Stimulated activated CD4-positive, alpha-beta T cell treated with anti-CD3 and anti-CD28 coated beads, TNF-alpha, amount 100 ng/mL, for 4 hours (primary cell): ENCODE data around the gene NOTCH3.

Source experiments
- DNase-seq, 3 experiments: peaks; one replicate each; pipeline ENCODE4 v3.0.0-alpha.2; 2020; ENCODE audit warnings: low read depth in 3 of 3

Gene NOTCH3

DNA sequence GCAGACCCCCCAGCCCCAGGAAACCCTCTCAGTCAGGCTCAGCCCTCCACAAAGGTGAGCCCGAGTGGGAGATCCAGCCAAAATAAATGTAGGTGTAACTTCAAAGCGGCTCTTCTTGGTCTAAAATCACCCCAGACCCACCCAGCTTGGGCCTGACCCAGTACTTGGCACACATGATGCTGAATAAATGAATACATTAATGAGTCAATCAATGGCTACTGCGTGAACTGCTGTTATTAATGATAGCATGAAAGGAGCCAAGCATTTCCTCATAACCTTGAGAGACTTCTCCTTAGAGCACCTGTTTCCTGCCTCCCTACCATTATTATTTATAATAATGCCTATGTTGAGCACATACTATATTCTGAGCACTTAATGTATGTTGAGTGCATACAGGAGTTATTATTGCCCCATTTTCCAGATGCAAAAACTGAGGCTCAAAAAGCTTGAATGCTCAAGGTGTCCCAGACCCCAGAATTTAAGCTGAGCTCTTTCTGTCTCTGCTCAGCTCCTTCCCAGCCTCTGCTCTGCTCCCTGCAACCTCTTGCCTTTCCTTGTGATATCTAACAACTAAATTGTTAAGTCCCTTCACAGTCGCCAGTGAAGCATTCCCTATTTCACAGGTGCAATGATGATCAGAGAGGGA is 4.3 kb downstream of the NOTCH3 start:
- no peak for DNase-seq

DNA sequence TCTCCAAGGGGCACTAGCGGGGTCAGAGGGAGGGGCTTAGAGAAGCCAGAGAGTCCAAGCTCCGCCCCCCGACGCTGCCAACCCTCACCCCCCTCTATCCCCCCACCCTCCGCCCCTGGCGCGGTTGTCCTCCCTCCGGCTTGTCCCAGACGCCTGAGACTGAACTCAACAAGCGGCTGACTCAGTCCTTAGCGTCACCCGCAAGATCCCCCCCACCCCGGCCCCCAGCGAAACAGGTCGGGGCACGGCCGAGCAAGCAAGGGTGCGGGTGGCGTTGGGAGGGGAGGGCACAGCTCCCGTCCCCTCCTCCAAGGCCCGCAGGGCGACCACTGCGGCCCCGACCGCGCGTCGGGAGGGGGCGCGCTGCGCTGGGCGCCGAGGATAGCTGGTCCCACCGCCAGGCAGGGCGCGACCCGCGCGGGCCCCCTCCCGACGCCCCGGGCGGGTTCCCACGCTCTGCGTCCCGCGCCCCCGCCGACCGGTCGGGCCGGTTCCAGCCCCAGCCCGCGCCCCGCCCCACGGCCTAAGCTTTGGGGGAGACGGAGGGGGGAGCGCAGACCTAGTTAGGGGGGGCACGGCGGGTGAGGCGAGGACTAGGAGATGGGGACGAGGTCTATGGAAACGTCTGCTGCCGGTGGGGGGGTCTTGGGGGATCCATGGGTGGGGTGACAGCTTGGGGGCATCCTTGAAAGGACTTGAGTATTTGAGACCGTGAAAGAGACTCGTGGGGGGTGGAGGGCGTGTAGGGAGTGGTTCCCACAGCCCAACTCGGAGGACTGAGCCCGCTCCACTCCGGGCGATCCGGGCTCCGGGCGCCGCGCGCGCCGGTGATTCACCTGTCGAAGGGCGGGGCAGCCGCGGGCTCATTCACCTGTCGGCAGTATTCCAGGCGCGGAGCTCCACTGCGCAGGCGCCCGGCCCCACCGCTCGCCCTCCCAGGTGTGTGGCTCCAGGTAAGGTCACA is 5.1 kb downstream of the NOTCH3 start:
- DNase-seq, result no peak

DNA sequence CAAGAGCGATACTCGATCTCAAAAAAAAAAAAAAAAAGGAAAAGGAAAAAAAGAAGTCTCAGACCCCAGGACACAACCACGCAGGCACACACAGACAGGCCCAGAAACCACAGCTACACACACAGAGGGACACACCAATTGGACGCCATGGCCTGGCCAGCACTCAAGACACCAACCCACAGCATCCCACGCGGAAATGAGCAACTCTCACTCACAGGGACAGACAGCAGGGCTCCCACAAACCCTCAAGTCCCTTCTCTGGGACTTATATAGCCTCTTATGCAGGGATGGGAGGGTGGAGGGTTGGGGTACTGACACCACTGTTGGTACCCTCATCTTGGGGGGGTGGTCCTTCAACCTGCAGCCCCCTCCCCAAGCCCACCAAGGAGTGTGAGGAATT is 5.9 kb downstream of the NOTCH3 start:
- DNase-seq, result no peak

DNA sequence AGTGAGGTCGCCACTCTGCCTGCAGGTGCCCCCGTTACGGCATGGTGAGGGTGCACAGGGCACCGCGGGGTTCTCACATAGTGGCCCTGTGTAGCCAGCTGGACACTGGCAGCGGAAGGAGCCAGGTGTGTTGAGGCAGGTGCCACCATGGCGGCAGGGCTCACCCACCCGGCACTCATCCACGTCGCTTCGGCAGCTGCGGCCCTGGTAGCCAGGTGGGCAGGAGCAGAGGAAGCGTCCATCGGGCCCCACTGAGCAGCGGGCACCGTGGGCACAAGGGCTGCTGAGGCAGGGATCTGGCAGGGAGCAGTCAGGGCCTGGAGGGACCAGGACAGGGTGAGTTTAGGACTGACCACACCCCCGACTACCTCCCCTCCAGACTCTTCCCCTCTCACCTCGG is 8.8 kb downstream of the NOTCH3 start:
- no peak for DNase-seq

DNA sequence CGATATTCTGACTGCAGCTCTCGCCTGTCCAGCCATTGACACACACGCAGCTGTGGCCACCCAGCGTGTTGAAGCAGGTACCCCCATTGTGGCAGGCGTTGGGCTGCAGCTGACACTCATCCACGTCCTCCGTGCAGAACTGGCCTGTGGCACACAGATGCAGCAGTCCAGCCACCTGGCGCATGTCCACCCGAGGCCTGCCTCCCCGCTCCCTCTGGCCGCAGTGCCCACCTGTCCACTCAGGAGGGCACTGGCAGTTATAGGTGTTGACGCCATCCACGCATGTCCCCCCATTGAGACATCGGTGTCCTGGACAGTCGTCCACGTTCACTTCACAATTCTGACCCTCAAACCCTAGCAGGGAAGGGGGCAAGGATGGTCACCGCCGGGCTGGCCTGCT is 9.3 kb downstream of the NOTCH3 start:
- no peak for DNase-seq

DNA sequence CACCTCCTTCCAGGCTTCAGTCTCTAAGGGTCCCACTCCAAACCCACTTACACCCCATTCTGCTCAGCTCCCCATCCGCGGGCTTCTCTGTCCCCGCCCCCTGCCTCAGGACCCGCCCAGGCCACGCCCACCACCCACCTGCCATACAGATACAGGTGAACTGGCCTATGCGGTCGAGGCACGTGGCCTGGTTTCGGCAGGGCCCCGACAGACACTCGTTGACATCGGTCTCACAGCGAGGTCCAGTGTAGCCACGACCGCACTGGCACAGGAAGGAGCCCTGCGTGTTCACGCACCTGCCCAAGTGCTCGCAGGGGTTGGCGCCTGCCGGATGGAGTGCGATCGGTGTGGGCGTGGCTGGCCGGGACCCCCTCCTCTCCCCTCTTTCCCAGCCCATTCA is 11.9 kb downstream of the NOTCH3 start:
- no peak for DNase-seq

DNA sequence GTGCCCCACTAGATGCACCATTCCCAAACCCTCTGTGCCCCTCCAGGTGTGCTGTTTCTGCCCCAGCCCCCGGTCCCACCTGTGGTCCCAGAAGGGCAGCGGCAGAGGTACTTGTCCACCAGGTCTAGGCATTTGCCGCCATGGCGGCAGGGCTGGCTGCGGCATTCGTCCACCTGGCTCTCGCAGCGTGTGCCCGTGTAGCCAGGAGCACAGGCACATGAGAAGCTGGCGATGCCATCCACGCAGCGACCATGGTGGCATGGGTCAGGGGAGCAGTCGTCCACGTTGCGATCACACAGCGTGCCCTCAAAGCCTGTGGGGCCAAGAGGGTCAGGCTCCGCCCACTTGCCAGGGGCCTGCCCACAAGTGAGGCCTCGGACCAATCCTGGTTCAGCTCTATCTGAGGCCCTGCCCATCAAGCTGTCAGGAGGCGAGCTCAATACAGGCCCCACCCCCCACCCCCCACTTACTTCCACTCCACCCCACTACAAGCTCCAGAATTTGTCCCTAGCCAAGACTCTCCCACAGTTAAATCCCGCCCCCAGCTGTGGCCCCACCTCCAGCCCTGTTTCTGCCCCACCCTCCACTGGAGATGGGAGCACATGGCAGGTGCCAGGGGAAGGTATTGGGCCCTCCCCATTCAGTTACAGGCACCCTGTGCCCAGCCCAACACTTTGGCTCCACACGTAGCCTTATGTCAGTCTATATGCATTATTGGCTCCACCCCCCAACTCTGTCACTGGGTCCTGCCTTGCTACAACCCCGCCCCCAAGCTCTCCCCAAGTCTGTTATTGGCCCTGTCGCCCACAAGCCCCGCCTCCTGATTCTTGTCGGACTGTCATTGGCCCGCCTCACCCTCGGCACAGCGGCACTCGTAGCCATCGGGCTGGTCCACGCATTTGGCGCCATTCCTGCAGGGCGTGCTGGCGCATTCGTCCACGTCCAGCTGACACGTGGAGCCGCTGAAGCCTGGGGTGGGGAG is 13.5 kb downstream of the NOTCH3 start:
- DNase-seq, result no peak

DNA sequence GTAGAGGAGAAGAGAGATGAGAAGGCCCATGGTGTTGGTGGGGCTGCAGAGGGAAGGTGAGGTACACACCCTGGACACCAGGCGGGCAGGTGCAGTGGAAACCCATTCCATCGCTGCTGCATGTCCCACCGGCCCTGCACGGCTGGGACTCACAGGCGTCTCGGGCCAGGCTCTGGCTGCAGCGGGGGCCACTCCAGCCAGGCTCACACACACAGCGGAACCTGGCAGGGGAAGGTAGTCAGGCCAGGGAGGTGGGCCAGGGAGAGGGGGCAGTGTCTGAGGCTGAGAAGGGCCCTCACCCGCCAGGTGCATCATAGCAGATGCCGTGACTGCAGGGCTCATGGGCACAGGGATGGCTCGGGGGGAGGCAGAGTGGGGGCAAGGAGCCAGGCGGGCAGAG is 15.6 kb downstream of the NOTCH3 start:
- no peak for DNase-seq

DNA sequence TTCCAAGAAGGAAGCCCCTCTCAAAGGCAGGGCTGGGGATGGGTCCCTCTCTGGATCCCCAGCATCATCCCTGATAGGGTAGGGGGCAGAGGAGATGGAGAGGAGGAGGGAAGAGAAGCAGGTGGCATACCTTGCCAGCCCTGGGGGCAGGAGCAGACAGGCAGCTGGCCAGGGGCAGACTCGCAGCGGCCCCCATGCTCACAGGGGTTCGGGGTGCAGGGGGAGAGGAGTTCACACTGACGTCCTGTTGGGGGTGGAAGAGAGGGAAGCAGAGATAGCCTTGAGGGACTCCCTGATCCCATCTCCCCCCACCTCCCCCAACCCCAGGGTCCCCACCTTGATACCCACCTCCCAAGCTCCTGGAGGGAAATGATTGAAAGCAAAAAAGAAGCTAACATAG is 16.0 kb downstream of the NOTCH3 start:
- DNase-seq, result no peak

DNA sequence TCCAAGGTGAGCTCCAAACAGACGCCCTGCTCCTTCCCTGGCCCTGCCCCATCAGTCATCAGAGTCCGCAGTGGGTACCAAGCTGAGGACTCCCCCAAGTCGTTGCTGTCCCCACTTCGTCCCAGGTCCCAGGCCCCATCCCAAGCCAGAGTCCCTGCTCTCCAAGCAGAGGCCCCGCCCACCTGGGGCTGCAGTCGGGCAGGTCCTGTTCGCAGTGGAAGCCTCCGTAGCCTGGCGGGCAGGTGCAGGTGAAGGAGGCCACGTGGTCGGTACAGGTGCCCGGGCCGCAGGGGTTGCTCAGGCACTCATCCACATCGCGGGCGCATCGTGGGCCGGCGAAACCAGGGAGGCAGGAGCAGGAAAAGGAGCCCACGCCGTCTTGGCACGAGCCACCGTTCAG is 19.4 kb downstream of the NOTCH3 start:
- DNase-seq, result no peak

DNA sequence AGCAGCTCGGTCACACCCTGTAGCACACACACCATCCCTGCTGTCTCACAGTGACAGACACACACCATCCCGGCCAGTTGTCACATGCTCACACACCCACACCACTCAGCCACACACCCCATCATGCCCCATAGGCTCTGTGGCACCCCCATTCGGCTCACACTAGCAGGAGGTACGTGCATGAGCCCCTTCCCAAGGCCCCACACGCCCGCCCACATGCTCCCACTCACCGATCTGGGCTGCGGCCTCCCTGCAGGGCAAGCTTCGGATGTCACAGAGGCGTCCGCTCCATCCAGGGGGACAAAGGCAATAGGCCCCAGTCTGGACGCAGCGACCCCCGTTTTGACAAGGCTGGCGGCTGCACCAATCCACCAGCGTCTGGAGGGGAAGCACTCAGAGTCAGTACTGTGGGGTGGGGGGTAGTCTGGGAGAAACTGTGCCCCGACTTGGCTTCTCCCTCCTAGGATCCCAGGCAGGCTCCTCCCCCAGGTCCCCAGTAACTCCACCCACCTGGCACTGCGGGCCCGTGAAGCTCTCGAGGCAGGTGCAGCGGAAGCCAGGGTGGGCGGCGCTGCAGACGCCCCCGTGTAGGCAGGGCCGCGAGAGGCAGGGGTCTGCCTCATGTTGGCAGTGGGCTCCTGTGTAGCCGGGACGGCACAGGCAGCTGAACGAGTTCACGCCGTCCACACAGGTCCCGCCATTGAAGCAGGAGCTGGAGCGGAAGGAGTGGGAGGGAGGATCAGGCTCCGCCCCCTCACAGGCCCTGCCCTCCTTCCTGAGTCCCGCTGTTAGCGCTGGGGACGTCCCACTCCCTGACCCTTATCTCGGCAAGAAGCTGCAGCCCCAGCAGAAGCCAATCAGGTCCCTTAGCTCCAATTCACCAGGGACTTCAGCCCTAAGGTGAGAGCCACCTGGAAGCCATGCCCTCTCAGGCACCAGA is 20.1 kb downstream of the NOTCH3 start:
- DNase-seq, result no peak

DNA sequence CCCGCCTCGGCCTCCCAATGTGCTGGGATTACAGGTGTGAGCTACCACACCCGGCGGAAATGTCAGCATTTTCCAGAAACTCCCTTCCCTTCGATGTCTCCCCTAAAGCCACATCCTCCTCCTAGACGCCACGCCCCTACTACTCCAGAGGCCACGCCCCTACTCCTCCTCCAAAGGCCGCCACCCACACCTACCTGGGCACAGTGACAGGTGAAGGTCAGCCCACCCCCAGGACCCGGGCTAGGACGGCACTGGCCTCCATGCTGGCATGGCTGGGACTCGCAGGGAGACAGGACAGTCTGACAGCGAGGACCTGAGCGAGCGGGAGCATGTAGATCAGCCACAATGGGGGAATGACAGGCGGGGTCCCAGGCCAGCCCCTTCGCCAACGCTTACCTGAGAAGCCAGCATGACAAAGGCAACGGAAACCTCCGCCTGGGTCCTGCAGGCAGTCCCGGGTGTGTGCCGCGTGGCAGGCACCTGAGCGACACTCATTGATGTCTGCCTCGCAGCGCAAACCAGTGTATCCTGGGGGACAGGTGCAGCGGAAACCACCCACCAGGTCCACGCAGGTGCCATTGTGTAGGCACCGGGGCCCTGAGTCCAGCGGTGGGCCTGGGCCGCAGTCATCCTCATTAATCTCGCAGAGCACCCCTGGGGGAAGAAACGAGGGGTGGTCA is 22.0 kb downstream of the NOTCH3 start:
- no peak for DNase-seq

DNA sequence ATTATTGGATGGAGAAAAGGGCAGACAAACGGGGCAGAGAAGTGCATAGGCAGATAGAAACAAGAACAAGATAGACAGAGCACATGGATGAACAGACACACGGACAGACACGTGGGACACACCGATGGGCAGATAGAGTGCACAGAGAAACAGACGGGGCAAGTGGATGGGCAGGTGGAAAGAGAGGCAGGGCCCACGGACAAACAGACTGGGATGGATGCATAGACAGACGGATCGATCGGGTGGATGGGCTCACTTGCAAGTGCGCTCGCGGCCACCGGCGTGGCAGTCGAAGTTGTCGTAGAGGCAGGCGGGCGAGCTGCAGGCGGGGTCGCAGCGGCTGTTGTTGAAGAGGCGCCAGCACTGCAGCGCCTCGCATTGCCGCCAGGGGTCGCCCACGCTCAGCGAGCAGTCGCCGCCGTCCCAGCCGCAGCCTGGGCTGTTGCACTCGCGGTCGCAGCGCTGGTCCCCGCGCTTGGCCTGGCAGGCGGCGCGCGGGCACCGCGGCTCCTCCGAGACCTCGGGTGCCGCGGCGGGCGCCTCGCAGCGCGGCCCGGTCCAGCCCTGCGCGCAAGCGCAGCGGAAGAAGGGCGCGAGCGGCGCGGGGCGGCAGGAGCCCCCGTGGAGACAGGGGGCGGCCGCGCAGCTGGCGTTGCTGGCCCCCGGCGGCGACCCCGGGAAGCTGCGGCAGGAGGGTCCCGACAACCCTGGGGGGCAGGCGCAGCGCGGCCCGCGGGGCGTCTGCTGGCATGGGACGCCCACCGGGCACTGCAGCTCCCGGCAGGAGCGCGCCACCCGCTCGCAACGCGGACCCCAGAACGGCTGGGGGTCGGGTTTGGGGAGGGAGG is 23.3 kb downstream of the NOTCH3 start:
- DNase-seq, result peak; percentile 66 to 80 (median 67)

DNA sequence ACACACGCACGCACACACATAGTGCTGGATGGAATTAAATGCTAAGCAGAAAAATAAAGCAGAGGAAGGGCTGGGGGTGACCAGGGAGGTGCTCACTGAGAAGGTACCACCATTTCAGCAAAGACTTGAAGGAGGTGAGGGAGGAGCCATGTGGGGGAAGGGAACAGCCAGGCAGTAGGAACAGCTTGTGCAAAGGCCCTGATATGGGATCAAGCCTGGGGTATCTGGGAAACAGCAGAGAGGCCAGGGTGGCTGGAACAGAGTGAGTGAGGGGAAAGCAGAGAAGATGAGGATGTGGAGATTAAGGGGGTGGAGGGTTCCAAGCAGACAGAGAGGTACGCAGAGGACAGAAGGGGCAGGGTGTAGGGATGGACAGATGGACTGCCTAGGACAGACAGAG is 25.2 kb downstream of the NOTCH3 start:
- DNase-seq, result no peak

DNA sequence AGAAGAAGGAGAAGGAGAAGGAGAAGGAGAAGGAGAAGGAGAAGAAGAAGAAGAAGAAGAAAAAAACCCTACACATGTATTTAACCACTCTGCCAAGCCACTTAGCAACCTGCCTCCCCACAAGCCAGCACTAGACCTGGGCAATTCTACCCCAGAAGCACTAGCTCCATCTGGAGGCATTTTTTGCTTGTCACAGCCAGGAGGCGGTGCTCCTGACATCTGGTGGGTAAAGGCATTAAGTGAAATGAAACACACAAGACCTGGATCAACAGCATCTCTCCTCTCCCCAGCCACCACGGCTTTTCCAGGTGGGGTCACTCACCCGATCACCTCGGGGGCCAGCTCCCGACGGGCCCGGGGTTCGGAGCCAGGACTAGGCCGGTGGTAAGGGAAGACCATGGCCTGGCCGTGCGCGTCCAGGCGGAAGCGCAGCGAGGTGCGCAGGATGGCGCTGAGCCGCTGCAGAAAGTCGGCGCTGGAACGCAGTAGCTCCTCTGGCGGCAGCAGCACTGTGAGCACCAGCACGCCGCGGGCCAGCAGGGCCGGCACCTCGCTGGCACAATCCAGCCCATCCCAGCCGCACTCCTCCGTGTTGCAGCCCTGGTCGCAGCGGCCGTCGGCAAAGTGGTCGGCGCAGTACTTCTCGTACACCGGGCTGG is 26.9 kb downstream of the NOTCH3 start:
- DNase-seq, result no peak

DNA sequence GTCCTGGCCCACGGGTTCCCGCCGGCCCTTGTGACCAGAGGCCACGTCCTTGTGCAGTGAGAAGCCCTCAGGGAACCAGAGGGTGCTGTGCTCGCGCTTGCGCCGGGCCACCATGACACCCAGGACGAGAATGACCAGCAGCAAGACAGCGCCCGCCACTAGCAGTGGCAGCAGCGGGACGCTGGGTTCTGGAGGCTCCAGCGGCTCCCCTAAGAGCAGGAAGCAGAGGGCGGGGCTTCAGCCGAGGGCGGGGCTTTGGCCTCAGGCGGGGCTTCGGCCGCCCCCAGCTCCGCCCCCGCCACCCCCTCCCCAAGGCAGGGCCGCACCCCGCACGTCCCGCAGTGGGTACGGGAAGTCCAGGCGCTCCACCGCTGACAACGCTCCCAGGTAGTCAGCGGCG is 30.4 kb downstream of the NOTCH3 start:
- DNase-seq, result no peak

DNA sequence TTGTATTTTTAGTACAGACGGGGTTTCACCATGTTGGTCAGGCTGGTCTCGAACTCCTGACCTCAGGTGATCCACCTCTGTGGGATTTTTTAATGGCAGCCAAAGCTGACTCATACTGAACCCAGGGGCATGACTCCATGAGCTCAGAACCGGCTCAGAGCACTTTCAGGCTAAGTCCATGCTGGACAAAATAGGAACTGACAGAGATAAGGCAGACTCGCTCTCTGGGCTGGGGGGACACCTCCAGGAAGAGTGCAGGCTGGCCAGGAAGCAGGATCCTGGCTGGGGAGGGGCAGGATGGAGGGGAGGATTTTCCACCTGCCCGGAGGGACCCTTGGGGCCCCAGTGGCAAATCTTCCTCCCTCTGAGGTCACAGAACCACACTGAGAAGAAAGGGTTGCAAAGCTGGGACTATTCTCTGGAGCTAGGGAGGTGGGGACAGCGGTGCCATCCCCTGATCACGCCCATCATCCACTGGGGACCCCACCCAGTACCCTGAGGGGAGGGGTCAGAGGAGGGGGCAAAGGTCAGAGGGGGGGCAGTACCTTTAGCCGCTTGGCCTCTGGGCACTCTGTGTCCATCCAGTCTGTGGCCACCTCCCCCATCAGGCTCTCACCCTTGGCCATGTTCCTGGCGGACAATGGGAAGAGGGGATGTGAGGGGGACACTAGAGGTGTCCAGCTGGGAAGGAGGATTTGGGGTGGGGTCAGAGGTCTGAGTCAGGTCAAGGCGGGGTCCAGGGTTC is 31.1 kb downstream of the NOTCH3 start:
- DNase-seq, result no peak

DNA sequence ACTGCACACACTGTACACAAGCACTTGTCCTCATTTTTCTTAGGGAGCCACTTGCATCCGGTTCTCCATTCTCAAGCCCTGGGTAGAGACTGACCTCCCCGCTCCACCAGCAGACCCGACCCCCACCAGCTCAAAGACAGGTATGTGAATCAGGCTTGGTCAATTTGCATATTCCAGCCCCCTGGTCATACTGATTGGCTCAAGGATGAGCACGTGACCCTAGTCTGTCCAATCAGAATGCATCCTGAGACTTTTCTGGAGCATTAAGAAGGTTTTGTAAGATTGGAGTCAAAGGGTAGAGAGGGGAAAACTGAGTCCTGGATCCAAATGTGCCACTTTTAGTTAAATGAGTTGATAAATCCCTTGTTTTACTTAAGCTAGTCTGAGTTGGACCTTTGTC is 34.1 kb downstream of the NOTCH3 start:
- DNase-seq, result no peak
